ENCODE data around the gene MGAT5B.

DNA sequence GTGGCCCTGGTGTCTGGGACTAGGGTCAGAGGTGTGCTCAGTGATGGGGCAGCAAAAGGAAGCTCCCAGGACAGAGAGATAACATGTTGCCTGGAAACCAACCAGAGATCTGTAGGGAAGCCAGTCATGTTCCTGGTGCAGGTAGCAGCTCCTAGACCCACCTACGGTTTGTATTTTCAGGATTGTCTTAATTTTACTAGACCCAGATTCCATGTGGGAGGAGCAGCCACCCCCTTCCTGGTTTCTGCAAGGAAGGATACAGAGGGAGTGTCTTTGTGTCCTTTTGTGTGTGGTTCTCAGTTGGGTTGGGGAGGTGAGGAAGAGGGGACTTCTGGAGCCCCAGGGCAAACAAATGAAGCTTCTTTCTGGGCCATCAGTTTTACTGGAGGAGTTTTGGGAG is 53.9 kb downstream of the MGAT5B start:
- TF ChIP-seq, protein P1, sequence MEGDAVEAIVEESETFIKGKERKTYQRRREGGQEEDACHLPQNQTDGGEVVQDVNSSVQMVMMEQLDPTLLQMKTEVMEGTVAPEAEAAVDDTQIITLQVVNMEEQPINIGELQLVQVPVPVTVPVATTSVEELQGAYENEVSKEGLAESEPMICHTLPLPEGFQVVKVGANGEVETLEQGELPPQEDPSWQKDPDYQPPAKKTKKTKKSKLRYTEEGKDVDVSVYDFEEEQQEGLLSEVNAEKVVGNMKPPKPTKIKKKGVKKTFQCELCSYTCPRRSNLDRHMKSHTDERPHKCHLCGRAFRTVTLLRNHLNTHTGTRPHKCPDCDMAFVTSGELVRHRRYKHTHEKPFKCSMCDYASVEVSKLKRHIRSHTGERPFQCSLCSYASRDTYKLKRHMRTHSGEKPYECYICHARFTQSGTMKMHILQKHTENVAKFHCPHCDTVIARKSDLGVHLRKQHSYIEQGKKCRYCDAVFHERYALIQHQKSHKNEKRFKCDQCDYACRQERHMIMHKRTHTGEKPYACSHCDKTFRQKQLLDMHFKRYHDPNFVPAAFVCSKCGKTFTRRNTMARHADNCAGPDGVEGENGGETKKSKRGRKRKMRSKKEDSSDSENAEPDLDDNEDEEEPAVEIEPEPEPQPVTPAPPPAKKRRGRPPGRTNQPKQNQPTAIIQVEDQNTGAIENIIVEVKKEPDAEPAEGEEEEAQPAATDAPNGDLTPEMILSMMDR (IDR thresholded peaks at IDR 0.05), result no peak
- no peak for TF ChIP-seq POLR2A (IDR thresholded peaks at IDR 0.05)

Measured in lower leg skin (tissue), 3 donors.